GM12801 (cell line): ENCODE data around the gene RNF169.

Source experiments
- CTCF ChIP-seq: IDR thresholded peaks from one replicate; pipeline ENCODE4 v1.5.1; 2011; ENCODE audit warnings: control low read depth; ENCODE audit not compliant: insufficient read length; ENCODE audit errors: extremely low read depth

The RNF169 gene

GRCh38 chr11:74744277-74744676 lies 4.4 kb upstream of the RNF169 start:
- TF ChIP-seq CTCF: no peak

GRCh38 chr11:74746868-74747267 lies 1.8 kb upstream of the RNF169 start:
- no peak for TF ChIP-seq CTCF

- TF ChIP-seq CTCF: no peak
These were observed 697 bp downstream of the RNF169 start for GRCh38 chr11:74749127-74749964.

GRCh38 chr11:74749965-74750296 lies 1.3 kb downstream of the RNF169 start:
- no peak for TF ChIP-seq CTCF

- no peak for TF ChIP-seq CTCF
These were observed 2.7 kb downstream of the RNF169 start for GRCh38 chr11:74751303-74751702.

GRCh38 chr11:74754507-74755252 lies 6.0 kb downstream of the RNF169 start:
- no peak for TF ChIP-seq CTCF

GRCh38 chr11:74755395-74755995 lies 6.8 kb downstream of the RNF169 start:
- TF ChIP-seq CTCF: no peak
